Stimulated activated naive B cell treated with anti-CD40 and anti-IgM and Interleukin-4, amounts not matched to agents 10 μg/mL and 1 μg/mL and 100 μg/mL, for 72 hours (primary cell): ENCODE data around the gene PTPRT.

Source experiments
- ATAC-seq, 2 donors: fragments of 150-1000 bp; cut with Tn5 transposase; replicated peaks; 2 replicates each; pipeline ENCODE4 v1.10.0; 2021; ENCODE audit warnings: moderate library complexity in 1 of 2
- DNase-seq: peaks from one replicate; pipeline ENCODE4 v3.0.0; 2021
- H3K27ac Mint-ChIP-seq: one replicate; pipeline ENCODE4 v1.8.0; 2022; ENCODE audit warnings: mild to moderate bottlenecking, mixed read lengths
- H3K27me3 Mint-ChIP-seq, 2 donors: one replicate each; pipeline ENCODE4 v1.8.0; 2022; ENCODE audit warnings: mixed read lengths in 2 of 2
- H3K36me3 Mint-ChIP-seq, 2 donors: one replicate each; pipeline ENCODE4 v1.8.0; 2022; ENCODE audit warnings: mixed read lengths in 2 of 2, mild to moderate bottlenecking in 1 of 2
- H3K4me1 Mint-ChIP-seq, 2 donors: one replicate each; pipeline ENCODE4 v1.8.0; 2022; ENCODE audit warnings: mixed read lengths in 2 of 2, mild to moderate bottlenecking in 1 of 2
- H3K4me3 Mint-ChIP-seq, 2 donors: one replicate each; pipeline ENCODE4 v1.8.0; 2022; ENCODE audit warnings: mild to moderate bottlenecking in 2 of 2, mixed read lengths in 2 of 2, moderate library complexity in 1 of 2
- H3K9me3 Mint-ChIP-seq, 2 donors: one replicate each; pipeline ENCODE4 v1.8.0; 2022; ENCODE audit warnings: mixed read lengths in 2 of 2, mild to moderate bottlenecking in 1 of 2

PTPRT gene

DNA sequence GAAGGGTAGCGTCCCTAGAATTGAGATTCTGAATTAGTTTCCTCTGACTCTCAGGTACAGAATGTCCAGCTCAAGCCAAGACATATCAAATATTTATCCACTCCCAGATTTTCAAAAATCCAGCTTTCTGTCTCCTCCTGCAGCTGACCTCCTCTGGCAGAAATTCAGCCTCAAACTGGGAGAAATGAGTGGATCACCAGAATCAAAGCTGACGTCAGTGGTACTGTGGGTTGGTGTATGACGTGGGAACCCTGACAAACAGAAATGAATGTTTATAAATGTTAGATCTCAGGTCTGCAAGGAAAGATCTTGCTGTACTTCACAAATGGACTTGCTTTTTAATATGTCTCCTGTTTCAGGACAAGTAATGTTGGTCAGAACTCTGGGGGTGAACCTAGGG is 595.0 kb downstream of the PTPRT start:
- H3K9me3 Mint-ChIP-seq = no peaks in the 10 kb centered on the region
- no peaks in the 10 kb centered on the region for H3K27me3 Mint-ChIP-seq
- no peaks in the 10 kb centered on the region for H3K4me1 Mint-ChIP-seq
- H3K36me3 Mint-ChIP-seq = no peaks in the 10 kb centered on the region
- ATAC-seq (no peak), DNase-seq (no peak)
- no peak overlapping the region for H3K4me3 Mint-ChIP-seq
- H3K27ac Mint-ChIP-seq = no peak overlapping the region

DNA sequence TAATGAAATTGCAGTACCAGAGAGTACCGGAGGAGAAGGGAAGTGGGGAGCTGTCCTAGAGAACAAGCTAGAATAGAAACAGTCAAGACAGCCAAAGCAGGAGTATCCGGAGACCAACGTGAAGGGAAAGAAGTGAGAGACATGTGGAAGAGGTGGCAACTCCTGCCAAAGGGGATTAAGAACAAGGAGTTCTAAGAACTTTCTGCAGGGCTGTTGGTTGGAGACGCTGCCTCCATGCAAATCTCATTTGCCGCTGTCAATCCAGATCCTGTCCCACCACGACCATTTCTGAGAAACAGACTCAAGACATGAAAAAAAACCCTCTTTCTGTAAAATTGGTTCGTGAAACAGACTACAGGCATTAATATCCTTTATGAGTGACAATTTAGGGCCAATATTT is 595.7 kb downstream of the PTPRT start:
- H3K4me1 Mint-ChIP-seq = no peaks in the 10 kb centered on the region
- H3K27ac Mint-ChIP-seq = no peak overlapping the region
- no peaks in the 10 kb centered on the region for H3K27me3 Mint-ChIP-seq
- ATAC-seq = no peak
- H3K36me3 Mint-ChIP-seq = no peaks in the 10 kb centered on the region
- H3K4me3 Mint-ChIP-seq = no peak overlapping the region
- H3K9me3 Mint-ChIP-seq = no peaks in the 10 kb centered on the region
- no peak for DNase-seq

DNA sequence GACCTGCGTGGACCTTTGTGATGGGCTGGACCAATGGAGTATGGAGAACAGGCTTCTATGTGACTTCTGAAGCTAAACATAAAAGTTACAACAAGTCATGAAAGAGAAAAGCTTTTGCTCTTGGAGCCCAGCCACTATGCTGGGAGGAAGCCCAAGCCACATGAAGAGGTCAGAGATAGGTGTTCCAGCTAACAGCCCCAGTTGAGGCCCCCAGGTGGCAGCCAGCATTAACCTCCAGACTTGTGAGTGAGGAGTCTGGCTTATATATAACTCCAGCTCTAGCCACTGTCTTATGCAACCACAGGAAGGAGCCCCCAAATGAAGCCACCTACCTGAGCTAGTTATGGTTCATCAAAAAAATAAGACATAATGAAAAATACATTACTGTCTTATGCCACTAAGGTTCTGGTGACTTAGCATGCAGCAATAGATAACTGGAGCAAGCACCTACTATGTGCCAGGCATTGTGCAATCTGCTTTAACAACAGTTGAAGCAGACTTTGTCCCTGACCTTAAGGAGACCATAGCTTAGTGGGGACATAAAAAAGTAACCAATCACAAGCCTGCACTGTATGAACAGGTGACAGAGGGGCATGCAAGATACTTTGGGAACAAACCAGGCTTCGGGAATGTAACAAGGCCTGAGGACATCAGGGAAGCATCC is 599.6 kb downstream of the PTPRT start:
- H3K27me3 Mint-ChIP-seq = no peaks in the 10 kb centered on the region
- H3K36me3 Mint-ChIP-seq = no peaks in the 10 kb centered on the region
- H3K27ac Mint-ChIP-seq = no peak overlapping the region
- H3K4me1 Mint-ChIP-seq = no peaks in the 10 kb centered on the region
- no peak for DNase-seq
- ATAC-seq = no peak
- no peaks in the 10 kb centered on the region for H3K9me3 Mint-ChIP-seq
- H3K4me3 Mint-ChIP-seq = no peak overlapping the region

DNA sequence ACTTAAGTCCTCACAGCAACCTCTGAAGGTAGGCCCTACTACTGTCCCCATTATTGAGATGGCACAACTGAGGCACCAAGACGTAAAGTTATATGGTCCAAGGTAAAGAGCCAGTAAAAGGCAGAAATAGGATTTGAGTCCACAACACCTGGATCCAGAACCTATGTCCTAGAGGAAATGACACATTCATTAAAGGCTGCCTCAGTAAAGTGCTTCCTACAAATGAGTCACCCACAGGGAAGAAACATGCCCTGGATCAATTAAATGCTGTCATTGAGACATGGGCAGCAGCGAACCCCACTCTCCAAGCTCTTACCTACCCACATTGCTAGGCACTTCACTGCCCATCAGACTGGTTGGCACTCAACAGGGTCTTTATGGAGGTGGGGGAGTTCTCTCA is 600.9 kb downstream of the PTPRT start:
- Mint-ChIP-seq H3K27ac (no peak overlapping the region), H3K27me3 (no peaks in the 10 kb centered on the region), H3K9me3 (peaks cover 2 to 3% of the 10 kb centered on the region in 2 donors), H3K36me3 (no peaks in the 10 kb centered on the region), H3K4me1 (no peaks in the 10 kb centered on the region), H3K4me3 (no peak overlapping the region)
- DNase-seq (no peak), ATAC-seq (no peak)

DNA sequence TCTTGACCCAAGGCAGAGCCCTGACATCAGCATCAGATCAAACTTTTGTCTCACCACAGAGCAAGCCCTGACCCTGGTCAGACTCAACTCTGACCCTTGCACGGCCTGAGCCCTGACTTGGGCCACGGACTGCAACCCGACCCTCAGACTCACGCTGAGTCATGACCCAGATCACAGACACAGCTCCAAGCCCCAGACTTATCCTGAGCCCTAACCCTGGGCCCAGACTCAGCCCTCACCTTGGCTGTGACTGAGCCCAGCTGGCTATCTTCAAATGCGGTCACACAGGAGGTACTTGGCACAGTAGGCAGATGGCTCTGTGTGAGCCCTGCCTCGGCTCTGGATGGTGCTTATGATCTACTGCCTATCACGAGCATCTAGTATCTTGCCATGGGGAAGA is 602.3 kb downstream of the PTPRT start:
- H3K36me3 Mint-ChIP-seq = no peaks in the 10 kb centered on the region
- H3K27me3 Mint-ChIP-seq = no peaks in the 10 kb centered on the region
- DNase-seq (no peak), ATAC-seq (no peak)
- H3K27ac Mint-ChIP-seq = no peak overlapping the region
- H3K4me1 Mint-ChIP-seq = no peaks in the 10 kb centered on the region
- H3K9me3 Mint-ChIP-seq = peaks cover 2 to 3% of the 10 kb centered on the region in 2 donors
- no peak overlapping the region for H3K4me3 Mint-ChIP-seq

DNA sequence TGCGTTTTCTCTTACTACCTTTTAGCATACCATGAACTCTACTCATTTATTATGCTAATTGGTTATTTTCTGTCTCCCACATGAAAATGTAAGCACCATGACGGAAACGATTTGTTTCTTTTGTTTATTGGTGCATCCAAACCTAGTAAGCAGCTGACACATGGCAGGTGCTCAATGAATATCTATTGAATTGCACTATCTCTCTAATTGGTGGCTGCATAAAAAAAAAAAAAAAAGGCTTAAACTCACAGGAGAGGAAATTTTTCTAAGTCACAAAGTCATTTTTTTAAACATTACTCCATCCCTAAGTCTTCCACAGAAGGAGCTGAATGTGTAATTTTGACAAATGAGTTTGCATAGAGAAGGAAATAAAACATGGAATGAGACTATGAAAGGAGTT is 608.4 kb downstream of the PTPRT start:
- H3K36me3 Mint-ChIP-seq = no peaks in the 10 kb centered on the region
- H3K9me3 Mint-ChIP-seq = peaks cover 8 to 9% of the 10 kb centered on the region in 2 donors
- H3K27ac Mint-ChIP-seq = no peak overlapping the region
- no peaks in the 10 kb centered on the region for H3K27me3 Mint-ChIP-seq
- ATAC-seq = no peak
- no peaks in the 10 kb centered on the region for H3K4me1 Mint-ChIP-seq
- no peak for DNase-seq
- no peak overlapping the region for H3K4me3 Mint-ChIP-seq

DNA sequence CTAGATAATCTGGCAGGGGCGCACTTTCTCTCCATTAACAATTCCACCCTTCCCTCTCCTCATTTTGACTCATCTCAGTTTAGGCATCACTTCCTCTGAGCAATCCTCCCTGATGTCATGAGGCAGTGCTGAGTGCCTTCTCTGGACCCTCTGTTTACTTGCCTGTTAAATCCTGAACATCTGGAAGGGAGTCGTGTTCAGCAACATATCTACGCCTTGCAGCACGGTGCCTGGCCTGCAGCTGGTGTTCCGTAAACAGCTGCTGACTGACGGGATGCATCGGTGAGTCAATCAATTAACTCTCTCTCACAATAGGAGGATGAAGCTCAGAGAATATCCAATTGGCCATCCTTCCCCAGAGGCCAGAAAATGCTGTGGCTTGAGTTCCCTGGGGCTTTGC is 613.5 kb downstream of the PTPRT start:
- H3K4me1 Mint-ChIP-seq = no peaks in the 10 kb centered on the region
- no peak overlapping the region for H3K27ac Mint-ChIP-seq
- H3K36me3 Mint-ChIP-seq = no peaks in the 10 kb centered on the region
- DNase-seq (no peak), ATAC-seq (no peak)
- no peak overlapping the region for H3K4me3 Mint-ChIP-seq
- H3K27me3 Mint-ChIP-seq = no peaks in the 10 kb centered on the region
- H3K9me3 Mint-ChIP-seq = peaks cover 7 to 10% of the 10 kb centered on the region in 2 donors

DNA sequence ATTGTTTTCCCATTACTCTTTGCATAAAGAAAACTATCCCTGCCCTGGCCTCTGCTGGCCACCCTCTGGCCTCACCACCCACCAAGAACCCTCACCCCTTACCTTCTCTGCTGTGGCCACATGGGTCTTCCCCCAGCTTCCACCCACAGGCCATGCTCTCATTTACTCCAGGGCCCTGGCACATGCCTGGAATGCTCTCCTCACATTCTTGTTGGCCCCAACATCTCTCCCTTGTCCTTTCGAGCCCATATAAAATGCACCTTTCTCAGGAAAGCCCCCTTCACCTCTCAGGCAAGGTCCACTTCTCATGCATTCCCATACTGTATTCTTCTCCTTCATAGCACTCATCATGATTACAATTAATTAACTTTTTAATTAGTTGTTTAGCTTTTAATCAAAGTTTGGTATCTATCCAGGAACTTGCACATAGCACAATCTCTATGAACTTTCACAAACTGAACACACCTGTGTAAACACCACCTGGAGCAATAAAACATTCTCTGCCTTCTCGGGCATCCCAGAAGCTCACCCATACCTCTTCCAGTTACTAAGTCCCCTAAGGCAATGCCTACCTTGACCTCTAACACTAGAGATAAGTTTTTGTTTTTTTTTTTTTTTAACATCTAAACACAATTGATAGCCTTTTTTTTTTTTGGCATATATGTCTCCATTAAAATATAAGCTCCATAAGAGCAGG is 617.2 kb downstream of the PTPRT start:
- Mint-ChIP-seq H3K9me3 (peaks cover 4 to 10% of the 10 kb centered on the region in 2 donors), H3K4me1 (no peaks in the 10 kb centered on the region), H3K27ac (no peak overlapping the region), H3K36me3 (no peaks in the 10 kb centered on the region), H3K4me3 (no peak overlapping the region), H3K27me3 (no peaks in the 10 kb centered on the region)
- ATAC-seq (no peak), DNase-seq (no peak)

DNA sequence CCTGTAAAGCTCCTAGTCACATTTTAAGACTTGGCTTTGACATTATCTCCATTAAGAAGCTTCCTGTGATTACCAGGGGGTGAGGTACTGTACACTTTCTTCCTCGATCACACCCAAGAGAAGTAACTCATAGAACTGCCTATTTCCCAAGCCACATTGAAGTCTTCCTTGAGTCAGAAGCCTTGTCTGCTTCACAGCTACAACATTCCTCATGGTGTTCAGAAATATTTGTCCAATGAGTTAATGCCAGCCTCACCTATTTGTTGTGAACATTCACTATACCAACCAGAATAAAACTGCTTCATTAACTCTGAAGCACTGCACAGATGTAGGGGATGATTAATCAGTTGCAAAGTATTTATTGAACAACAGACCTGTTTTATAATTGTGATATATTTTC is 622.3 kb downstream of the PTPRT start:
- DNase-seq = no peak
- Mint-ChIP-seq H3K27me3 (no peaks in the 10 kb centered on the region), H3K9me3 (peaks cover 4 to 10% of the 10 kb centered on the region in 2 donors), H3K27ac (no peak overlapping the region), H3K4me3 (no peak overlapping the region), H3K4me1 (no peaks in the 10 kb centered on the region), H3K36me3 (no peaks in the 10 kb centered on the region)
- ATAC-seq = no peak

DNA sequence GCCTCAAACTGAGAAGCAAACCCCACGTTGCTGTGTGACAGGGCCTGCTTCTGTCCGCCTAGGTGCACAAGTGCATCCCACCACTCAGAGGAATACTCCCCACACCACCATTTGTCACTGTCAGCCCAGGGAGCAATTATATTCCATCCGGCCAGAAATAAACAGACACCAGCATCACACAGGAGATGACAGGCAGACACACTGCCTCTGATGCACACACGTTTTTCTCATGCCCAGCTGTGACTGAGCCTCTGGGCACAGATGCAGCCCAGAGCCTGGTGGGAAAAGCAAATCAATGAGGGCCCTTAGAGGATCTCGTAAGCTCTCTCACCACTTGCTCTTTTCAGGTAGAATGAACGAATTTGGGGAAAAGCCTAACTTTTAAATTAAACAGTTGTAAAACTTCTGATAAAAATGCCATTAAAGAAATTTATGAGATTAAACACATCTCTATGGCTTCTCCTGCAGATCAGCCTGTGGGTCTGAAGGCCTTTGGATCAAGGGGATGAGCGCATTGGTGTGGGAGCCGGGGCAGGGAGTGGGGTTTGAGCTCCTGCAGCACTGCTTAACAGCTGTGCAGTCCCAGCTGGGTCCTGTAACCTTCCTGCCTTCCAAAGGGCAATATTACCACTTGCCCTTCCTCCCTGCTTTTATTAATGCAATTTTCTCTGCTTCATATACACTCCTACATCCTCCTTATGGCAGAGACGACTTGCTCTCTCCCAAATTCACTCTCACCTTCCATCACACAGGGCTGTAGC is 624.3 kb downstream of the PTPRT start:
- peaks cover 0 to 2% of the 10 kb centered on the region in 2 donors for H3K9me3 Mint-ChIP-seq
- H3K36me3 Mint-ChIP-seq = no peaks in the 10 kb centered on the region
- no peak overlapping the region for H3K27ac Mint-ChIP-seq
- no peak for DNase-seq
- H3K4me3 Mint-ChIP-seq = no peak overlapping the region
- no peaks in the 10 kb centered on the region for H3K27me3 Mint-ChIP-seq
- no peak for ATAC-seq
- H3K4me1 Mint-ChIP-seq = no peaks in the 10 kb centered on the region

DNA sequence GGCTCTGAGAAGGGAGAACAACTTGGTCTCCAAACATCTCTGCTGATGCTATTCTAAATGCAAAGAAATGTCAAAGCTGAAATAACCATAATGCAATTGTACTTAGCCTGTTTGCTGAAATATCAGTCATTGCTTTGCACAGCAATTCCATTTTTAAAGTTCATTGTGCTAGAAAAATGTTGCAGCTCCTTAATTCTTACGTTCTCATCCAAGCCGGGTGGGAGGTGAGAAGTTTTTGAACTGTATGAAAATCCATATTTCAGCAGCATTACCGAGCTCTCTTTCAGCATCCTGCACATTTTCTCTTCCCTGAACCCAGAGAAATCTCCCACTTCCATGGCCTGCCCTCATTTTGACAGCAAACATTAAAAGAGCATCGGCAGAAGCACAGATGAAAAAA is 630.0 kb downstream of the PTPRT start:
- Mint-ChIP-seq H3K27me3 (no peaks in the 10 kb centered on the region), H3K4me3 (no peak overlapping the region), H3K36me3 (no peaks in the 10 kb centered on the region), H3K27ac (no peak overlapping the region), H3K4me1 (no peaks in the 10 kb centered on the region), H3K9me3 (peaks cover 0 to 2% of the 10 kb centered on the region in 2 donors)
- ATAC-seq (no peak), DNase-seq (no peak)

DNA sequence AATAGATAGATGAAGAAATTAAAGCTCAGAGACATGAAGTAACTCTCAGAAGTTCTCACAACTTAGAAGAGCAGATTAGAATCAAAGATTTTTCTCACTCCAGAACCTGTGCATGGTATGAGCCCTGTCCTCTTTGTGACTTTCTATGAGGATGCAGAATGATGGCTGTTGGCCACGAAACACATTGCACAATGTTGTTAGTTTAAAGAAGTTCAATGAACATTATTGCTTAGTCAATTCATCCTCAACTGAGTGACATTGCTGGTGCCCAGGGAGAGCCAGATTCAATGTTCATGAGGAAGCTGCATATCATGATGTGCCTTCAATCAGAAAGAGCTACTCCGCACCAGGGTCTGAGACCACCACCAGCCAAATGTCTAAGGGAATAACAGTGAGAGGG is 633.1 kb downstream of the PTPRT start:
- ATAC-seq (no peak), DNase-seq (no peak)
- Mint-ChIP-seq H3K4me1 (peaks cover 0 to 3% of the 10 kb centered on the region in 2 donors), H3K36me3 (no peaks in the 10 kb centered on the region), H3K9me3 (peaks cover 0 to 2% of the 10 kb centered on the region in 2 donors), H3K27ac (no peak overlapping the region), H3K4me3 (no peak overlapping the region), H3K27me3 (no peaks in the 10 kb centered on the region)

DNA sequence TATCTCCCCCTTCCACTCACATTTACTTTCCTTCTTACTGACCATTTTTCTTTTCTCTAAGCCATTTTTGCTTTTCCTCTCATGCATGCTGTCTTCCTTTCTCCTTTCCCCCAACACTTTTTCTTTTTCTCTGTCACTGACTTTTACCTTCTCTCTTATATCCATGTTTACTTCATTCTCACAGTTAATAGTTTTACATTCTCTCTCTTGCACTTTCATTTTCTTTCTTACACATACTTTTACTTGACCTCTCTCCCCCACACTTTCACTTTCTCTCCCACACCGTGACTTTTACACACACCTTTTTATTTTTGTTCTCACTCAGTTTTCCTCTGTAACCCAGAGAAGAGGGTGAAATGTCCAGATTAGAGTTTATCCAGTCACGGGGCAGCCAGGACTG is 636.3 kb downstream of the PTPRT start:
- Mint-ChIP-seq H3K36me3 (no peaks in the 10 kb centered on the region), H3K9me3 (no peaks in the 10 kb centered on the region), H3K27ac (no peak overlapping the region), H3K27me3 (no peaks in the 10 kb centered on the region), H3K4me1 (peaks cover 0 to 3% of the 10 kb centered on the region in 2 donors), H3K4me3 (no peak overlapping the region)
- DNase-seq (no peak), ATAC-seq (no peak)

DNA sequence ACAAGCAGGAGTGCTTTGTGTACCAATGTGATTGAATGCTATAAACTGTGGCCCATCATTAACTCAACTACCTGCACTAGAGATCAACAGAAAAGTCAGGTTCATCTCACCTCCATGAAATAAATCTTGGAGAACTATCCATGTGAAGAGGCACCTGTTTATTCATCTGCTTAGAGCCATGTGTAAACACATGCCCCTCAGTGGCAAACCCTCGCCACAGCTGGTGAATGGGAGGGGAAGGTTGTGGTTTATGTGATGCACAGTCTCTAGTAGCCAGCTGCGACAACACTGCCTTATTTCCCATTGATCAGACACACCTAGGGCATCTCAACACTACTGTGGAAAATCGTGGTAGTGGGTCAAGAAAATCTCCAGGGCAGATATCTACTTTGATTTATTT is 640.2 kb downstream of the PTPRT start:
- no peaks in the 10 kb centered on the region for H3K9me3 Mint-ChIP-seq
- H3K27me3 Mint-ChIP-seq = no peaks in the 10 kb centered on the region
- peaks cover 0 to 3% of the 10 kb centered on the region in 2 donors for H3K4me1 Mint-ChIP-seq
- no peaks in the 10 kb centered on the region for H3K36me3 Mint-ChIP-seq
- ATAC-seq = no peak
- DNase-seq = no peak
- H3K4me3 Mint-ChIP-seq = no peak overlapping the region
- H3K27ac Mint-ChIP-seq = no peak overlapping the region

DNA sequence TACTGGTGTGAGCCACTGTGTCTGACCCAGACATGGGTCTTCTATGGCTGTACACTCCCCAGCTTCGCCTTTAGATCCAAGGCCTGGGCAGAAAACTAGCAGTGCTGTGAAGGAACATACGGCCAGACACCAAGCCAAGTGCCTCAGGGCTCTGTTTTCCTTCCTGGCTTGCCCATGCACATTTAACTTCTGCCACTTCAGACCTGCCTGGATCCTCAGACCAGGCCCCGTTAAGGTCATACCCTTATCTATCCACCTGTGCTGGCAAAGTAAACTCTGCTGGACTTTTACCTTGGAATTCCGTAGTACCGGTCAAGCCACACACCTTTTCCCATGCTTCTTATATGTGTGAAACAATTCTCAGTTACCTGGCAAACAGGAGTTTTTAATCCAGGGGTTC is 644.8 kb downstream of the PTPRT start:
- H3K27ac Mint-ChIP-seq = no peak overlapping the region
- H3K36me3 Mint-ChIP-seq = no peaks in the 10 kb centered on the region
- no peak overlapping the region for H3K4me3 Mint-ChIP-seq
- H3K27me3 Mint-ChIP-seq = no peaks in the 10 kb centered on the region
- ATAC-seq = no peak
- H3K9me3 Mint-ChIP-seq = peaks cover 0 to 2% of the 10 kb centered on the region in 2 donors
- DNase-seq = no peak
- H3K4me1 Mint-ChIP-seq = no peaks in the 10 kb centered on the region
